GM18951 (cell line): ENCODE measurements around the gene MYO7A.

Source experiments
- POLR2A ChIP-seq: IDR thresholded peaks from 4 replicates; pipeline ENCODE4 v1.6.1; 2011; ENCODE audit warnings: mild to moderate bottlenecking; ENCODE audit not compliant: insufficient read length, insufficient read depth; ENCODE audit errors: extremely low read depth
- in situ Hi-C: fragments of 300-500 bp; cut with MboI; formaldehyde crosslinking; loops from one replicate; pipeline ENCODE4 v1.12.0; 2022; ENCODE audit warnings: low sequenced_read_pairs, mixed read lengths, inconsistent platforms; ENCODE audit not compliant: unreplicated experiment

The MYO7A gene

DNA sequence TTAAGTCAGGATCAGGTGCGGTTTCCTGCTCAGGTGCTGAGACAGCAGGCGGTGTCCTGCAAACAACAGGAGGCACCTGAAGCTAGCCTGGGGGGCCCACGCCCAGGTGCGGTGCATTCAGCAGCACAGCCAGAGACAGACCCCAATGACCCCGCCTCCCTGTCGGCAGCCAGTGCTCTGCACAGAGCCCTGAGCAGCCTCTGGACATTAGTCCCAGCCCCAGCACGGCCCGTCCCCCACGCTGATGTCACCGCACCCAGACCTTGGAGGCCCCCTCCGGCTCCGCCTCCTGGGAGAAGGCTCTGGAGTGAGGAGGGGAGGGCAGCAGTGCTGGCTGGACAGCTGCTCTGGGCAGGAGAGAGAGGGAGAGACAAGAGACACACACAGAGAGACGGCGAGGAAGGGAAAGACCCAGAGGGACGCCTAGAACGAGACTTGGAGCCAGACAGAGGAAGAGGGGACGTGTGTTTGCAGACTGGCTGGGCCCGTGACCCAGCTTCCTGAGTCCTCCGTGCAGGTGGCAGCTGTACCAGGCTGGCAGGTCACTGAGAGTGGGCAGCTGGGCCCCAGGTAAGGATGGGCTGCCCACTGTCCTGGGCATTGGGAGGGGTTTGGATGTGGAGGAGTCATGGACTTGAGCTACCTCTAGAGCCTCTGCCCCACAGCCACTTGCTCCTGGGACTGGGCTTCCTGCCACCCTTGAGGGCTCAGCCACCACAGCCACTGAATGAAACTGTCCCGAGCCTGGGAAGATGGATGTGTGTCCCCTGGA is at the start of gene MYO7A:
MYO7A (plus strand) TSS at position 327 of the 772 bp plus-strand sequence. CDS start 2,389 bp downstream, outside the sequence.
- in situ Hi-C loops, result no loop called here
- TF ChIP-seq POLR2A, result no peak

DNA sequence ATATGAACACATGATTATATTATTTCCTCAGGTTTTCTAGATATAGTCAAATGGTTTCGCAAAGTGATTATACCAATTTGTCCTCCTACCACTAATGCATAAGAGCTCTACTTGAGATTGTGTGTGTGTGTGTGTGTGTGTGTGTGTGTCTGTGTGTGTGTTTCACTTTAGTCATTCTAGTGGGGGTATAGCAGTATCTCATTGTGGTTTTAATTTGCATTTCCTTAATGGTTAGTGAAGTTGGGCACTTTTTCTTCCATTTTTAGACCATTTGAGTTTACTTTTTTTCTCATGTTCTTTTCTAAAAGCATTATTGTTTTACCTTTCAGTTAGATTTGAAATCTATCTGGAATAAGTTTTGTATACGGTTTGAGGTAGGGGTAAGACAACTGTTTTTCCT is 48.4 kb upstream of the MYO7A start:
- in situ Hi-C loops, result no loop called here
- TF ChIP-seq POLR2A, result no peak

DNA sequence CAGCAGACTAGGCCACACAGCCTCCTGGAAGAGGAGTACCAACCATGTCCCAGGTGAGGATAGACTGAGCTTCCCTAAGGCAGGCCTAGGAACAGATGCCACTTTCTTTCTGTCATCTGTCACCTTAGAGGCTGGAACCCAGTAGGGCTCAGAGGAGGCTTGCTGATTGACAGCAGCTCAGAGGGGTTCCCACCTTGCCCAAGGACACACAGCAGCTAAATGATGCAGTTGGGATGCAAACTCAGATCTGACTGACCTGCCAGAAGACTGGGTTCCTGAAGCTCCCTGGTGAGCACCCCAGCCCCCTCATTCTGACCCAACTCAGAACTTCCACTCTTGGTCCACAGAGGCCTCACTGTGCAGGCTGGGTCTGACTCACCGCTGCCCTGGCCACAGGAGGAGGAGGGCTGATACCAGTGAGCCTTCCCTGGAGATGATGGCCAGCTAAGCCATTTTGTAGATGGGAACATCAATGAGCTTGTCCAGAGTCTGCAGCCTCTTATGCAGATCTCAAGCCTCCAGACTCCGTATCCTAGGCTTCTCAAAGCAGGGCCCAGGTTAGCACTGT is 47.3 kb upstream of the MYO7A start:
- in situ Hi-C loops, result no loop called here
- no peak for TF ChIP-seq POLR2A

DNA sequence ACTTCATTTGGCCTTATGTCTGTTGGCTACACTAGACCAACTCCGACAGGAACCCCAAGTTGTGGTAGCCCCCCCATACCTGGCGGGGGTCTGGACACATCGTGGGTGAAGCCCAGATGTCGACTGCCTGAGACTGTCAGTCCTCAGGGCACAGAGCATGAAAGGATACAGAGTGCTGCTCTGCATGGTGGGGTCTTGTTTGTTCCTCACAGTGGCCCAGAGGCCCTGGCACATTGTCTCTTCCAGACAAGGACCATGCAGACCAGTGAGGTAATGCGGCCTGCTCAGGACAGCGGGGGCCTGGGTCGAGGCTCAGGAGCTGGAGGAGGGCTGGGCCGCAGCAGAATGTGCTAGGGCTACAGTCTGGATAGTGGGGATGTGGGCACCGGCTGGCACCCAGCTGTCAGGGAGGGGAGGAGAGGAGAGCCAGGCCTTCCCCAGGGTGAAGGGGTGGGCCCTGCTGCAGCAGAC is 46.6 kb upstream of the MYO7A start:
- no peak for TF ChIP-seq POLR2A
- in situ Hi-C loops, result no loop called here

DNA sequence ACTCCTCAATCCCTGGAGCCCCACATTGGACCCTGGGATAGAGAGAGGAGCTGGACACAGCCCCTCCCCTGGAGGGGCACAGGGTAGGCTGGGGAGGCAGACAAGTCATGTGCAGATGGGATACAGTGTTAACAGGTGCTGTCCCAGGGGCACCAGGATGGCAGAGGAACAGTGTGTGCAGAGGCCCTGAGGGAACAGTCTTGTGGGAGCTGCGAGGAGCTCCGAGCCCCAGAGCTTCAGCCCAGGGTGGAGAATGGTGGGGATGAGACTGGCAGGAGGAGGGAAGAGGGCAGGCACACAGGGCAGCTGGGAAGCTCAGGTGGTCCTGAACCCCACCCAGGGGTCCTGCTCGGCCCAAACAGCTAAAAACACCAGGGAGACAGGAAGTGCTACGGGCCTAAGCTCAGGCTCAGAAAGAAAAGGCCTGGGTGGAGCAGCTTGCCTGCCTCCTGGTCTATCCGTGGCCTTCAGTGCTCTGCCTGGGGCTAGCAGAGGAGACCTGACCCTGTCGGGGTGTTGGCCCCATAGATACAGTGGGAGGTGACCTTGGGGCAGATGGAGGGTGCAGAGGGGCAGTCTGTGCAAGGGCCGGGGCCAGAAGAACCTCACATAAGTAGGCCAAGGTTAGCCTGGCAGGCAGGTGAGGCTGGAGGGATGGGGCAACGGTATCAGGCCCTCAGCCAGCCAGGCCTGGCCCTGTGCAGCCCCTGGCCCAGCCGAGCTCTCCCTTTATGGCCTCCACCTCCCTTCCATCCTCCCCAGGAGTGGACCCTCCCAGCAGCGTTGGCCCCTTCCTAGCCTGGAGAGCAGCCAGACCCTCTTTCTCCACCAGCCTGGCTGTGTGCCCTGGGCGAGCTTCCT is 45.8 kb upstream of the MYO7A start:
- in situ Hi-C loops, result no loop called here
- no peak for TF ChIP-seq POLR2A

DNA sequence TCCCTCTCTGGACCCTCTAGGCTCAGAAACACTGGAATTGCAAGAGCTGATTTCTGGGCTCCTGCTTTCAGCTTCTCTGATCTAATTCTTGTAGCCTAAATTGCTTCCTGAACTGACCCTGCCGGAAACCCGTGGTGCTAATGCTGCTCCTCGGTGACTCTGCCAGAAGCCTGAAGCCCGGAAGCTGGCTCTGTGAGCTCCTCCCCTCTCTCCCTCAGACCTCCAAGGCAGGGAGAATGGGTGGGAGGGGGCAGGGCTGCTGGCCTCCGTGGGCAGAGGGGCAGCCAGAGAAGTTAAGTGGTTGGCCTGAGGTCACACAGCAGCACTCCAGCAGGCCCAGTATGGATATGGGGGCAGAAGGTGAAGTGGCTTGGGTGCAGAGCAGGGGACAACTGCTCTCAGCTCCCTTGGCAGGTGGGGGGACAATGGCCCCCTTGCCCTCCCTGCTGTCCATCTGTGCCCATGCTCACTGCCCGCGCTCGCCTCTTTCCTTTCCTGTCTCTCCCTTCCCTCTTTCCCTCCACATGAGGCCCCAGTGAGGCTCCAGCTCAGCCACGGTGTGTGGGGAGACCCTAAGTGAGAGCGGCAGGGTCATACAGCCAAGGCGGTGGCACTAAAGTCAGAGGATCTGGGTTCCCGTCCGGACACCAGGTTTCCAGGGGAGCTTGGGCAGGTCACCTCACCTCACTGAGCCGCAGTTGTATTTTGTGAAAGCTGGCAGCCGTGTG is 45.0 kb upstream of the MYO7A start:
- in situ Hi-C loops, result no loop called here
- TF ChIP-seq POLR2A, result no peak

DNA sequence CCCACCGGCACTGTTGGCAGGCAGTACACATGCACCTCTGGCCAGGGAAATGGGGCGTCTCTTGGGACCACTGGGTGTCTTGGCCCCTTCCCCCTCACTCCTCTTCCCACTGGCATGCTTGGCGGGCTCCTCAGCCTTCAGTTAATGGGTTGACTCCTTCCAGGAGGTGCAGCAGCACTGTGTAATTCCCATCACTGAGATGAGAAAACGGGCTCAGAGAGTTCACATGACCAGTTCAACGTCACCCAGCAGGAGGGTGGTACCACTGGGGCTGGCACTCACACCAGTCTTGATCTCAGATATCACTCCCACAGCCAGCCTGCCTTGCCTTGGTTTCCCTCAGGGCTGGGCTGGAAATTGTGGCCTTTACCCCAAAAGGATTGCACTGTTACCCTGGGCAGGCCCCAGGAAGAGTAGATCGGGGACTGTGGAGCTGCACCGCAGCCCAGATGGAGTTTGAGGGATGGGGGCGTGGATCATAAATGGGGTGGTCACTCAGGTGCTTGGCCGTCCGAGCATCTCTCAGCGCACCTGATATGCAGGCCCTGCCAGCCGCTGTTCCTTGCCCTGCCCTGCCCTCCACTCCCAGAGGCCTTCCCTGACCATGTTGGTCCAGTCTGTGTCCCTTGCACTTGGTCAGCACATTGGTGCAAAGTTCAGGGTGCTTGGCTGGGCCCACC is 44.3 kb upstream of the MYO7A start:
- TF ChIP-seq POLR2A, result no peak
- in situ Hi-C loops, result no loop called here

DNA sequence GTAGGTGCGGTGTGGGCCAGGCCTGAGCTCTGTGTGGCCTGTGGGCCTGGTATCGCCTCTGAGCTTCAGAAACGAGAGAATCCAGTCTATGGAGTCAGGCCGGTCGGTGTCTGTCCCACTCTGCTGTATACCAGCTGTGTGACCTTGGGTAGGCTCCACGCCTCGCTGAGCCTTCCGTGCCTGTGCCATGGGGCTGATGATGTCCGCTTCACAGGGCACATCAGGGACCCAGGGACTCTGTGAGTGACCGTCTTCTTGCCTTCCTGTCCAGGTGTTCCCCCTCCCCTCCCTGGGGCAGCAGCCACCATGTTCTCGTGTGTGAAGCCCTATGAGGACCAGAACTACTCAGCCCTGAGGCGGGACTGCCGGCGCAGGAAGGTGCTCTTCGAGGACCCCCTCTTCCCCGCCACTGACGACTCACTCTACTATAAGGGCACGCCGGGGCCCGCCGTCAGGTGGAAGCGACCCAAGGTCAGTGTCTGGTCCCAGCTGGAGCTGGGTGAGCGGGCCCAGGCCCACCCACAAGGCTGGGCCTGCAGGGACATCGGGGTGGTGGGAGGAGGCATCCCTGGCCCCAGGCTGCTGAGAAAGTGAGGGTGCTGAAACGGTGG is 43.4 kb upstream of the MYO7A start:
- in situ Hi-C loops, result no loop called here
- TF ChIP-seq POLR2A, result no peak

DNA sequence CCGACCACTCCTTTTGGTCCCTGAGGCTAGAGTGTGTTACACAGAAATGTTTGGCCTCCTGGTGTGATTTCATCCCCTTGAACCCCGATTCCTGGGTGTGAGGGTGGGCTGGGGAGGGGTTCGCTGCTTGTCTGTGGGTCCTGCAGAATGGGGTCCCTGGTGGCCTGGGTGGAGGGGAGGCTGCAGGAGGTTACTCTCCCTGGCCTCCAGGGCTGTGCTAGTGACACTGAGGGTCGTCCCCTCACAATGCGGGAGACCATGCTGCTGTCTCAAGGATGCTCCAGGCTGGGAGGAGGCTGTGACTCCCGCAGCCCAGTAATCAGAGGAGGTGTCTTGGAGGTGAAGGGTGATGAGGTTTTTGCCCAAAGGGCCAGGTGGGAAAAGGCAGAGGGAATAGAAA is 42.4 kb upstream of the MYO7A start:
- TF ChIP-seq POLR2A, result no peak
- in situ Hi-C loops, result no loop called here

DNA sequence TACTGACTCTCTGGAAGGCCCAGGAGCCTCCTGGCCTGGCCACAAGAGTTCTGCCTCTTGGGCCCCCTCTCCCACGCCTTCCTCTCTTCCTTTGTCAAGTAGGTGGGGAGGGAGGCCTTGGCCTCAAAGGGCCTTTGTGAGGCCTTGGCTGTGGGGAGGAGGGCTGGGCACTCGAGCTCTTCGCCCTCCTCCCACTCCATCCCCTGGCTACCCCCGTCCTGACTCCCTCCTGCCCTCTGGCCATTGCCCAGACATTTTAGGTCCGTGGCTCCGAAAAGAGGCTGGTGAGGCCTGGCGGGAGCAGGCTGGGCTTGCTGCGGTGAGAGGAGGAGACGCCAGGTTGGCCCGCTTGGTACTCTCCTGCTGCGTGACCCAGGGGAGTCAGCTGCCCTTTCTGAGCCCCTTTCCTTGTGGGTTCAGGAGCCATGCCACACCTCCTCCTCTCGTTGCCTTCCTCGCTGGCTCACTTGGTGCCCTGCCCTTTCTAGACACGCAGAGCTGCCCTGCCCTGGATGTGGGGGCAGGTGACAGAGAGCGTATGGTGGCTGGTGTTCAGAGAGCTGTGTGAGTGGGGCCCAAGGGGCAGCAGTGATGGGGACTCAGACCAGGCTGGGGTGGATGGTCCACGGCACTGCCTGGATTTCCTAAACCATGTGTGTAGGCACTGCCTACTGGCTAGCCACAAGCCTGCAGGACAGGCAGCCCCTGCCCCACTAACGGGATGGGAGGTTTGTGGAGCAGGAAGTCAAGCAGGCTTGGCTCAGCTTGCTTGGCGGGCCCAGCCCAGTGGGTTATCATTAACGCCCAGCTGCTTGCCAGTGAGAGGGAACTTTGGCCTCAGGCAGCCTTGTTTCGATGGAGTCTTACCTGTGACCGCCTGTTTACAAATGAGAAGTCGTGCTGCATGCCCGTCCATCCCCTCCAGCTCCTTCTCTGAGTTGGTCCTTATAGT is 41.2 kb upstream of the MYO7A start:
- in situ Hi-C loops, result no loop called here
- no peak for TF ChIP-seq POLR2A

DNA sequence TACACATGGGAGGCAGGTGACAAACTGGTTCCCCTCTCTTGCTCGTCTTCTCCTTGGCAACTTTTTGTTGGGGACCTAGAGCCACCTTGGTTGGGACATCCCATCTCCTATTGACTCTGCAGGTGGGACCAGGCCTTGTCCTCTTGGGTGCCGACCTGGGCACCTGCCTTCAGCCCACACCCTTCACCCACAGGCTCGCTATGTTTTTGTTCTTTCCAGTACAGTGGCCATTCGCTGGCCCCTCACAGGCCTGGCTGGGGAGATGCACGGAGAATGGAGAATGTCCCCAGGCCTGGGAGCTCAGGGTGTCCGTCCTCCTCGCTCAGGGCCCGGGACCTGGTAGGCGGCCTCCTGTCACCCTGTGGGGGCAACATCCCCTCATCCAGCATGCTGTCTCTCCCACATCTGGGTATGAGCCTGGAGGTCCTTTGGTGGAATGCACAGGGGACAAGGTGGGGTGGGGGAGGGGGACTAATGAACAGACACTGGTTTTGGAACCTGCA is 40.3 kb upstream of the MYO7A start:
- no peak for TF ChIP-seq POLR2A

More for the DNA sequence above, 40.3 kb upstream of the MYO7A start:
- in situ Hi-C loops, result no loop called here
